Right ventricle myocardium superior (tissue), 1 donor: ENCODE results near the gene OR11H6. TPM values are rescaled to one million over a fixed set of nuclear protein-coding genes. Genes with fewer than 3 reads are reported as not detected.
"Not testable (repeated sequence)": the region's sequence is repeated elsewhere in the genome, so short reads cannot be mapped to it uniquely, and the experiment has no call there.

Experiments used
- ATAC-seq: fragments of 200-7000 bp; cut with Tn5 transposase; one replicate; pipeline ENCODE4 v1.9.1; 2020; ENCODE audit warnings: mild to moderate bottlenecking; ENCODE audit not compliant: poor library complexity
- DNase-seq: peaks from one replicate; pipeline ENCODE4 v3.0.0-alpha.2; 2020
- intact Hi-C: fragments of 100-400 bp; cut with DNase I; formaldehyde crosslinking; loops from one replicate; pipeline ENCODE4 v1.11.2; 2022
- long read RNA-seq: library from polyadenylated mRNA; unstranded; transcript quantifications from one replicate; pipeline ENCODE4 v2.0.0, GENCODE V29; 2021
- total RNA-seq: library from RNA; stranded (reverse); fragmentation: NEBNext Ultra II Directional; extraction: Animal tissue kit (Norgen Biotek cat#: 25700); gene quantifications from one replicate; pipeline ENCODE4 v1.2.1, GENCODE V29; 2021
- donor health status: DM: no; HTN: yes; CAD: no; lungs with severe emphysema.

Gene OR11H6, protein sequence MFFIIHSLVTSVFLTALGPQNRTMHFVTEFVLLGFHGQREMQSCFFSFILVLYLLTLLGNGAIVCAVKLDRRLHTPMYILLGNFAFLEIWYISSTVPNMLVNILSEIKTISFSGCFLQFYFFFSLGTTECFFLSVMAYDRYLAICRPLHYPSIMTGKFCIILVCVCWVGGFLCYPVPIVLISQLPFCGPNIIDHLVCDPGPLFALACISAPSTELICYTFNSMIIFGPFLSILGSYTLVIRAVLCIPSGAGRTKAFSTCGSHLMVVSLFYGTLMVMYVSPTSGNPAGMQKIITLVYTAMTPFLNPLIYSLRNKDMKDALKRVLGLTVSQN
- not detected for total RNA-seq
- long read RNA-seq: 0 reads

DNA sequence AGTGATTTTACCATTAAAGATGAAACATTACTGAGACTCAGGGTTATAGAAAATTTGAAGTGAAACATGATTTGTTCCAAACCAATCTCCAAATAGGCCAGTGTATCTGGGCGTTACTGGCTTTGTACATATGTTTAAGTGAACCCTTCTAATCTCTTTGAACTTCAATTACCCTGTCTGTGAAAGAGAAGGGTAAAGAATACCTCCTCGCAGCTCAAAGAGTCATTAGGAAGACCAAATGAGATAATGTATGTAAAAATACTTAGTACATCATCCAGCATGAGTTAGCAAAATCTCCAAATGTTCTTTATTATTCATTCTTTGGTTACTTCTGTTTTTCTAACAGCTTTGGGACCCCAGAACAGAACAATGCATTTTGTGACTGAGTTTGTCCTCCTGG, at the start of gene OR11H6:
Gene OR11H6 (plus strand): TSS at position 301 of the 400 bp plus-strand sequence. CDS start 0 bp downstream, at position 301.
- no peak for DNase-seq
- no peak for ATAC-seq
- intact Hi-C loops: no loop called here

DNA sequence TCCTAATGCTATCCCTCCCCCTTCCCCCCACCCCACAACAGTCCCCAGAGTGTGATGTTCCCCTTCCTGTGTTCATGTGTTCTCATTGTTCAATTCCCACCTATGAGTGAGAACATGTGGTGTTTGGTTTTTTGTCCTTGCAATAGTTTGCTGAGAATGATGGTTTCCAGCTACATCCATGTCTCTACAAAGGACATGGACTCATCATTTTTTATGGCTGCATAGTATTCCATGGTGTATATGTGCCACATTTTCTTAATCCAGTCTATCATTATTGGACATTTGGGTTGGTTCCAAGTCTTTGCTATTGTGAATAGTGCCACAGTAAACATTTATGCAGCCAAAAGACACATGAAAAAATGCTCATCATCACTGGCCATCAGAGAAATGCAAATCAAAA, 49.3 kb upstream of the OR11H6 start:
- intact Hi-C loops, ATAC-seq: not testable (repeated sequence)

DNA sequence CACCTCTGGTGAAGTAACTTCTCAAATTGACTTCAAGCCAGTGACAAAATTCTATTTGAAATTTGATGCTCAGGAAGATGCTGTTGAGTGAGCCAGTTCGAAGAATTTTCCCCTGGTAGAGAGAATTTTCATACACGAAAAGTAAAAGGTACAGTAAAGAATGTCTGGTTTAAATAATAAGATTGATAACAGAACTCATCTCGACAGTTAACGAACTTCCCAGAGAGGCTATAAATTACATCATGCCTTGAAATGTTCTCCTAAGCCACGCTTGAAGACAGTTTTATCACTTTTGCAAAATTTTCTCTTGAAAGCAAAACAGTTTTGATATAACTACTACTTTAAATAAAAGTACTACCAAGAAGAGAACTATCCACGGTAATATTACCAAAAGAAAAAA, 47.2 kb upstream of the OR11H6 start:
- no peak for ATAC-seq
- no peak for DNase-seq
- intact Hi-C loops: no loop called here

More for the DNA sequence above, 49.3 kb upstream of the OR11H6 start:
- not testable (repeated sequence) for DNase-seq

DNA sequence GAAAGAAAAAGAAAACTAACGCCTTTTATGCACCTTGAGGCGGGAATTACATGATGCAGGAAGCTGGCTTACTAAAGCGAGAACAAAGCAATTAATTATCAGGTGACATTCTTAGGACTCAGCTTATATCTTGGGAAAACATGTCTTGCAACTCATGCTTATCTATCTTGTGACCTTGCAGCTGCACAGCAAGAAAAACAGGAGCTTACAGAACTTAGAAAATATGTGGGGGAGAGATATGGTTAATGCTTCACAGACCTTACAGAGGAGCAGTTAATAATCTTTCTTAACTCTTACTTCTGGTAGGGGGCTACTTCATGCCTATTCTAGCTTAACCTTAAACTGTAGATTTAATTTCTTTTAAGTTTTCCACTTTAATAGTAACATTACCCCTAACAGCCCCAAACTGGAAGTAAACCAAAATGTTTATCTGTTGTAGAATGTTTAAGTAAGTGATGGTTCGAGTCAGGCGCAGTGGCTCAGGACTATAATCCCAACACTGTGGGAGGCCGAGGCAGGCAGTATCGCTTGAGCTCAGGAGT, 46.0 kb upstream of the OR11H6 start:
- intact Hi-C loops: no loop called here

DNA sequence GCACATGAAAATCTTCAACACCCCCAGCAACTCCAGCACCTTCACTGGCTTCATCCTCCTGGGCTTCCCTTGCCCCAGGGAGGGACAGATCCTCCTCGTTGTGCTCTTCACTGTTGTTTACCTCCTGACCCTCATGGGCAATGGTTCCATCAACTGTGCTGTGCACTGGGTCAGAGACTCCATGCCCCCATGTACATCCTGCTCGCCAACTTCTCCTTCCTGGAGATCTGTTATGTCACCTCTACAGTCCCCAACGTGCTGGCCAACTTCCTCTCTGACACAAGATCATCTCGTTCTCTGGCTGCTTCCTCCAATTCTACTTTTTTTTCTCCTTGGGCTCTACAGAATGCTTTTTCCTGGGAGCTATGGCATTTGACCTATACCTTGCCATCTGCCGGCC, 44.3 kb upstream of the OR11H6 start:
- peak; percentile 75 for ATAC-seq
- DNase-seq: peak; percentile 41
- intact Hi-C loops: no loop called here

More for the DNA sequence above, 46.0 kb upstream of the OR11H6 start:
- DNase-seq (no peak), ATAC-seq (no peak)

DNA sequence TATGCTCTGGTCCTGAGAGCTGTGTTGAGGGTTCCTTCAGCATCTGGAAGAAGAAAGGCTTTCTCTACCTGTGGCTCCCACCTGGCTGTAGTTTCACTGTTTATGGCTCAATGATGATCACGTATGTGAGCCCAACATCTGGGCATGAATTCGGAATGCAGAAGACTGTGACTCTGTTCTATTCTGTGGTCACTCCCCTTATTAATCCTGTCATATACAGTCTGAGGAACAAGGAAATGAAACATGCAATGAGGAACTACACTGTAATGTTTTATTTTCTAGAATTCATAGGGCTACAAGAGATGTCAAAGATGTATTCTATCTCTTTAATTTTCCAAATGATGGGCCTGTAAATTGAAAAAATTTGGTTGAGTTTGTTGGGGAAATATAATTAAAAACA, 43.6 kb upstream of the OR11H6 start:
- intact Hi-C loops: no loop called here
- ATAC-seq (peak; percentile 75), DNase-seq (no peak)

DNA sequence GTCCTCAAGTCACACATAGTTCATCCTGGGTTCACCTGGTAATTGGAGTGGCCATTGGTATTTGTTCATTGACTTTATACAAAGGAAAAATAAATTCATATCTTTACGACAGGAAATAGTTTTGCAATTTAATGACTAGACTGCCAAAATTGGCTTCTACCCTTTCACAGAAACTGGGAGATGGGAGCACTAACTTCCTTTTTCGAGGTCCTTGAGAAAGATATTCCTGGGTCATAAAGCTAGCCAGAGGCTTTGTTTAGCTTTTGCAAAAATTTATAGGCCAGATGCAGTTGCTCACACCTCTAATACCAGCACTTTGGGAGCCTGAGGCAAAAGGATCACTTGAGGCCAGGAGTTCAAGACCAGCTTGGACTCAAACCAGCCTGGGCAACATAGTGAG, 43.0 kb upstream of the OR11H6 start:
- ATAC-seq: peak; percentile 29
- intact Hi-C loops: no loop called here
- DNase-seq: no peak

DNA sequence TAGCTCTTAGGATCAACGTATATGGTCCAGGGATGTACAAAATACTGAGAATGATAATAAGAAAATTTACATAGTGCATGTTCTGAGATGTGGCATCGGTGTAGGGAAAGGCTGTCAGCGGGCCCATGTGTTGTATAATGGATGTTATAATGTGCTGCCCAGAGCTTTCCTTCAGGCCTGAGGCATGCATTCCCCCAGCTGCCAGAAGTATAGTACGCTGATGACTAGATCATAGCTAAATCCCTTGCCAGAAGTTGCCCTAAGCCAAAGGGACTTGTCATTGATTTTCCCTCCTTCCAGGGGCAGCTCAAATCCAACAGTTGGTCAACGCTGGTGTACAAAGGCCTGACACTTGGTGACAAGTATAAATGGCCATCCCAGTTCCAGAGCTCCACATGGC, 39.3 kb upstream of the OR11H6 start:
- DNase-seq: no peak
- no peak for ATAC-seq

DNA sequence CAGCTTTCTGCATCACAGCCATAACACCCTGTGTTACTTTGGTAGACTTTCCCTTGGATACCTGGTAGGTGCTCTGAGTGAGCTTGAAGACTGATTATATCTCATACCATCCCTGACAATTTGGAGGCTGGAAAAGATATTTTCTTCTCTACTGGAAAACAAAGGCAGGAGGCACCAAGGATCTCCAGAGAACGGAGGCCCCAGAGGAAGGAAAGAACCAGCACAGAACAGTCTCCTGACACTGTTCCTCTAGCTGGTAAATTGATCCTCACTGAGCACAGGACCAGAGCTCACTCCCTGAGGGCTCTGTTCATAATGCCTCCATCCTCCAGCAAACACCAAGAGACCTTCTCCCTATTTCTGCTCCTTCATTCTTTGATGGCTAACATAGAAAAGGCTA, 32.9 kb upstream of the OR11H6 start, which contains the start of gene OR11G2:
Gene OR11G2 (plus strand): TSS at position 301 of the 400 bp plus-strand sequence. CDS start 6,542 bp downstream, outside the sequence.
- ATAC-seq (no peak), DNase-seq (no peak)
- intact Hi-C loops: no loop called here

More for the DNA sequence above, 39.3 kb upstream of the OR11H6 start:
- intact Hi-C loops: no loop called here

DNA sequence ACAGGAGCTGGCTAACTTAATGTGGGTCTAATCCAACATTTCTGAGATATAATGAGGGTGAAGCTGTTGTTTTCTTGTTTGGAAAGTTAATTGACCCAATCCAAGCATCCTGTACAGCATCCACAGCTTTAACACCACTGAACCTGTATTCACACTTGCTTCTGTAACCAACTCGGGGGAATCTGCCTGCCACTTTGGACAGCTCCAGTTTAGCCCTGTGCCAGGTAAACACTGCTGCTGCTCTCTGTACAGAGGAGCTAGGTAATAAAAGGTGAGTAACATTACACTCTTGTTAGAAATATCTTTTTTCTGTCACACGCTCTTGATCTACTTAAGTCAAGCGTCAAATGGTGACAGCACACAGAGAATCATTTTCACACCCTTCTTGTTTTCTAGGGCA, 32.1 kb upstream of the OR11H6 start:
- ATAC-seq (no peak), DNase-seq (no peak)
- intact Hi-C loops: no loop called here

DNA sequence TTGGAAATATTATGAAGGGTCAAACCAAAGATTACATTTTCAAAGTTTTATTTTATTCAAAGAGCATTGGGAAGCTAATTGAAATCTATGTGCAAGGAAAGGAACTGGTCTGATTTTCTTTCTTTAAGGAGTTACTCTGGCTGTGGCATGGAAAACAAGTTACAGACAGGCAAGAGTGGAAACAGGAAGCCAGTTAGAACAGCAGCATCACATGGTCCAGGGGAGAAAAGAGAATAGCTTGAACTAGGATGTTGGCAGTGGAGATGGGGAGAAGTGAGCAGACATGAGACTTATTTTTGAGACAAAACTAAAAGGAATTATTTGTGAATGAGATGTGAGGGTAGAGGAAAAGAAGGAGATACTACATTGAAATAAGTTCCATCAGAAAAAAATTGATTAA, 29.4 kb upstream of the OR11H6 start:
- intact Hi-C loops: no loop called here
- no peak for ATAC-seq
- DNase-seq: no peak

DNA sequence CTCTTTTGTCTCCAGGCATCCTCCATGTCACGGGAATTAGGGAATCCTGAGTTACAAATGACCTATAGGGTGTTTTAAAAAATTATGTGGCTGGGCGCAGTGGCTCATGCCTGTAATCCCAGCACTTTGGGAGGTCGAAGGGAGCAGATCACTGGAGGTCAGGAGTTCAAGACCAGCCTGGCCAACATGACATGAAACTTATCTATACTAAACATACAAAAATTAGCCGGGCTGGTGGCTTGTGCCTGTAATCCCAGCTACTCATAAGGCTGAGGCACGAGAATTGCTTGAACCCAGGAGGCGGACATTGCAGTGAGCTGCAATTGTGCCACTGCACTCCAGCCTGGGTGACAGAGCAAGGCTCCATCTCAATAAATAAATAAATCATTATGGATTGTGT, 28.3 kb upstream of the OR11H6 start:
- DNase-seq, ATAC-seq, intact Hi-C loops: not testable (repeated sequence)

DNA sequence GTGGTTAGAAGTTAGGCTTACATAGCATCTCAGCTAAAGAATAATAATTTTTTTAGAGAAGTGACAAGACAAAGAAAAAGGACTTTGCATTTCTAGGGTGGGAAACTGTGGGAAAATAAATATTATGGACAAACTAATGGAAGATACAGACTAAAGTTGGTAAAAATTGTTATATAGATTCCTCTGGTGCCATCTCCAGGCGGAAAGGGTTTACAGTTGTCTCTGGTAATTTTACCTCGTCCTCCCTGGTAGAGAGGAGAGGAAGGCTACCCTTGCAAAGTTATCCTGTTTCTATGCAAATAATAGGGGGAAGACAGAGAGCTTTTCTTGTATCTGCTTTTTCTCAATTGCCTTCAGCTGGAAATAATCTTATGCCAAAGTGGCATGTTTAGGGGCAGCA, 27.6 kb upstream of the OR11H6 start:
- ATAC-seq (no peak), DNase-seq (no peak)
- intact Hi-C loops: no loop called here

DNA sequence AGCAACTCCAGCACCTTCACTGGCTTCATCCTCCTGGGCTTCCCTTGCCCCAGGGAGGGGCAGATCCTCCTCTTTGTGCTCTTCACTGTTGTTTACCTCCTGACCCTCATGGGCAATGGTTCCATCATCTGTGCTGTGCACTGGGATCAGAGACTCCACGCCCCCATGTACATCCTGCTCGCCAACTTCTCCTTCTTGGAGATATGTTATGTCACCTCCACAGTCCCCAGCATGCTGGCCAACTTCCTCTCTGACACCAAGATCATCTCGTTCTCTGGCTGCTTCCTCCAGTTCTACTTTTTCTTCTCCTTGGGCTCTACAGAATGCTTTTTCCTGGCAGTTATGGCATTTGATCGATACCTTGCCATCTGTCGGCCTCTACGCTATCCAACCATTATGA, 26.1 kb upstream of the OR11H6 start:
- DNase-seq: no peak

DNA sequence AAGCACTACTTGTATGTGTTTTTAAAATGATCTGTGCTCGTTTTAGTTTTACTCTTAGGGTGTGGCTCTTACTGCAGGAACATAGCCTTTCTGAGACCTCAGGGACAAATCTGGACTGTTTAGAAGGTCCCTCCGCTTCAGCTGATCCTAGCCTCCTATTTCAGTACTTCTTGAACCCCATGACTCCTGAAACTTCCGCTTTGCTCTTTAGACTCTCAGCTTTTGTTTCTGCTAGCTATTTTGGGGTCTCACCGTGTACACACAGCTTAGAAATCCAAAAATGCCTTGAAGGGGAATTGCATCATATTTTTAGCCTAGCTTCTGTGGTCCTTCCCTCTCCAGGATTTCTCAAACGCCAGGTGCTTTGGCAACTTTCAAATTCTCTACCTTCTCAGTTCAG, 24.5 kb upstream of the OR11H6 start:
- ATAC-seq: no peak

More for the DNA sequence above, 26.1 kb upstream of the OR11H6 start:
- intact Hi-C loops: no loop called here
- ATAC-seq: no peak

DNA sequence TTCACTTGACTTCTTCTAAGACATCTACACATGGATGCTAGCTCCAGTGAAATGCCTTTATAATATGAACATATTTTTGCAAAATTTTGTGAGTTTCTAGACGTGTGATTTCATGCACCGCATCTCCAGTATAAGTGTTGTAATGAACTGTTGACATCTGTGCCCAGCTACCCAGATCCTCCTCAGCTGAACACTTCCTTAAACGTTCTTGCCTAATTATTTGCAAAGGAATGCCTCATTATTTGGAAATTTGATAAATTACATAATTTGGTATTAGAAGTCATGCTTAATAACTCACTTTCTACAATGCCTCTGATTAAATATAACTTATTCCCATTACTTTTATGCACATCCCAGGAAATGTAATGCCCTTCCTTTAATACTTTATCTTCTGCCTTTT, 18.8 kb upstream of the OR11H6 start:
- intact Hi-C loops: no loop called here
- ATAC-seq: no peak
- DNase-seq: no peak

More for the DNA sequence above, 24.5 kb upstream of the OR11H6 start:
- intact Hi-C loops: no loop called here
- DNase-seq: no peak

DNA sequence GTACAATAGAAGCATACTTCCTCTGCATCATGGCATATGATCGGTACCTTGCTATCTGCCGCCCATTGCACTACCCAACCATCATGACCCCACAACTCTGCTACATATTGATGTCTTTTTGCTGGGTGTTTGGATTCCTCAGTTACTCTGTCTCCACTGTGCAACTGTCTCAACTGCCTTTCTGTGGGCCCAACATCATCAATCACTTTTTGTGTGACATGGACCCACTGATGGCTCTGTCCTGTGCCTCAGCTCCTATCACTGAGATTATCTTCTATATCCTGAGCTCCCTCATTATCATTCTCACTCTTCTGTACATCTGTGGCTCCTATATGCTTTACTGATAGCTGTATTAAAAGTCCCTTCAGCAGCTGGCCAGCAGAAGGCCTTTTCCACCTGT, 13.9 kb upstream of the OR11H6 start:
- DNase-seq (no peak), ATAC-seq (no peak)
- intact Hi-C loops: no loop called here

DNA sequence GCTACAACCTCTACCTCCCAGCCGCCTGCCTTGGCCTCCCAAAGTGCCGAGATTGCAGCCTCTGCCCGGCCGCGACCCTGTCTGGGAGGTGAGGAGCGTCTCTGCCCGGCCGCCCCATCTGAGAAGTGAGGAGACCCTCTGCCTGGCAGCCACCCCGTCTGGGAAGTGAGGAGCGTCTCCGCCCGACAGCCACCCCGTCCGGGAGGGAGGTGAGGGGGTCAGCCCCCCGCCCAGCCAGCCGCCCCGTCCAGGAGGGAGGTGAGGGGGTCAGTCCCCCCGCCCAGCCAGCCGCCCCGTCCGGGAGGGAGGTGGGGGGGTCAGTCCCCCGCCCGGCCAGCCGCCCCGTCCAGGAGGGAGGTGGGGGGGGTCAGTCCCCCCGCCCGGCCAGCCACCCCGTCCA, 11.1 kb upstream of the OR11H6 start:
- intact Hi-C loops, ATAC-seq, DNase-seq: not testable (repeated sequence)

DNA sequence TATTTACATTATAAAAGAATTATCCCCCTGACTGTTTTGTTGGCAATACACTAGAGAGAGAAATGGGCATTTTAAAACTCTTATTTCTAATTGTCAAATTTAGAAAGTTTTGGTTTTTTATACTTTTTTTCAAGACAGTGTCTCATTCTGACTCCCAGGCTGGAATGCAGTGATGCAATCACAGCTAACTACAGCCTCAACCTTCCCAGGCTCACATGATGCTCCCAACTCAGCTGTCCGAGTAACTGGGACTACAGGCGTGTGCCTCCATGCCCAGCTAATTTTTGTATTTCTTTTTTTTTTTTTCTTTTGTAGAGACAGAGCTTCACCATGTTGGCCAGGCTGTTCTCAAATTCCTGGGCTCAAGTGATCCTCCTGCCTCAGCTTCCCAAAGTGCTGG, 8.3 kb upstream of the OR11H6 start:
- DNase-seq: no peak
- intact Hi-C loops: no loop called here
- no peak for ATAC-seq

DNA sequence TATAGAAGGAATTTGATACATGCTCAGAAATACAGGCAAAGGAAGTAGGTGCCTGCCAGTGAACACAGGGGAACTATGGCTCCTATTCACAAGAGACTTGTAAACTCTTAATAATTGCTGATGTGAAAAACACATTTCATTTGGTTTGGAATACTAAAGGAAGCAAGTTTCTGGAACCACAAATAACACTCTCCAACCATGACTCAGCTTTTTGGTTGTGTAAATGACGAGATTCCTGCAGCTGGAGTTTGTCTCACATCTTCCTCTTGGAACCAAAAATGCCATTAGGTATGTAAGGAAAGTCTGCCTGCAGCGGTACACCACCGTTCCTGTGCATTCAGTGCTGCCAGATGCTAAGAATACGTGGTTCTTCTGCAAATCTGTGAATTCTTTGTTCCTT, 4.5 kb upstream of the OR11H6 start:
- ATAC-seq (no peak), DNase-seq (no peak)
- intact Hi-C loops: no loop called here
